ENCODE measurements around the gene CHN2. TPM values are rescaled to one million over a fixed set of nuclear protein-coding genes. Genes with fewer than 3 reads are reported as not detected.

The CHN2 gene
- total RNA-seq, 1 donor from 2014 or later: 5.7 TPM

GRCh38 chr7:29434380-29434768 is 239.8 kb downstream of the CHN2 start:
- no peak for TF ChIP-seq CTCF (IDR thresholded peaks at IDR 0.05; ENCODE audit: insufficient read depth, low read length, poor library complexity, severe bottlenecking)
- DNase-seq (ENCODE audit: low read depth): no peak
- Histone ChIP-seq H3K4me3 (ENCODE audit: low read depth, low read length) (no peak overlapping the region), H3K27me3 (ENCODE audit: control insufficient read depth, insufficient read depth, low read length) (no peaks in the 10 kb centered on the region), H3K36me3 (ENCODE audit: control insufficient read depth, insufficient read depth, low read length) (no peaks in the 10 kb centered on the region)

- no peak for TF ChIP-seq CTCF (IDR thresholded peaks at IDR 0.05; ENCODE audit: insufficient read depth, low read length, poor library complexity, severe bottlenecking)
- DNase-seq (ENCODE audit: low read depth): no peak
- no peak overlapping the region for H3K4me3 ChIP-seq (ENCODE audit: low read depth, low read length)
- no peaks in the 10 kb centered on the region for H3K27me3 ChIP-seq (ENCODE audit: control insufficient read depth, insufficient read depth, low read length)
- H3K36me3 ChIP-seq (ENCODE audit: control insufficient read depth, insufficient read depth, low read length): no peaks in the 10 kb centered on the region
Observed at GRCh38 chr7:29435167-29435566, 240.6 kb downstream of the CHN2 start.

DNA sequence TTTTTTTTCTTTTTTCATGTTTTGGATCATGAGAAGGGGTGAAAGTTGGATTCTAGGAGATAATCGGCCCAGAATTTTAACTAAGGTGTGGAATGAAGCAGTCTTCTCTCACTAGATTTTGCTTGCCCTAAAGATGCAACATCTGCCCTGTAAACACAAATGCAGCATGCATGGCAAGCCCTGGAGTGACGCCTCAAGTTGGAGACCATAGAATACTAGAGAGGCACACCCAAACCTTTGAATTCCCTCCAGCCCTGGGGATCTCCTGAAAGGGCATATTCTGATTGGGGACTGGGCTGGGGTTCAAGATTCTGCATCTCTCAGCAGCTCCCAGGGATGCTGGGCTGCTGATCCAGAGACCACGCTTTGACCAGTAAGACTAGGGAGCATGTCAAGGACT is 241.3 kb downstream of the CHN2 start:
- Histone ChIP-seq H3K4me3 (ENCODE audit: low read depth, low read length) (no peak overlapping the region), H3K27me3 (ENCODE audit: control insufficient read depth, insufficient read depth, low read length) (no peaks in the 10 kb centered on the region), H3K36me3 (ENCODE audit: control insufficient read depth, insufficient read depth, low read length) (no peaks in the 10 kb centered on the region)
- TF ChIP-seq CTCF (IDR thresholded peaks at IDR 0.05; ENCODE audit: insufficient read depth, low read length, poor library complexity, severe bottlenecking): no peak
- no peak for DNase-seq (ENCODE audit: low read depth)

GRCh38 chr7:29442146-29442545 is 247.6 kb downstream of the CHN2 start:
- TF ChIP-seq CTCF (IDR thresholded peaks at IDR 0.05; ENCODE audit: insufficient read depth, low read length, poor library complexity, severe bottlenecking): no peak
- DNase-seq (ENCODE audit: low read depth): peak; percentile 16
- Histone ChIP-seq H3K36me3 (ENCODE audit: control insufficient read depth, insufficient read depth, low read length) (no peaks in the 10 kb centered on the region), H3K27me3 (ENCODE audit: control insufficient read depth, insufficient read depth, low read length) (no peaks in the 10 kb centered on the region), H3K4me3 (ENCODE audit: low read depth, low read length) (no peak overlapping the region)

GRCh38 chr7:29443552-29443951 is 249.0 kb downstream of the CHN2 start:
- Histone ChIP-seq H3K4me3 (ENCODE audit: low read depth, low read length) (no peak overlapping the region), H3K36me3 (ENCODE audit: control insufficient read depth, insufficient read depth, low read length) (no peaks in the 10 kb centered on the region), H3K27me3 (ENCODE audit: control insufficient read depth, insufficient read depth, low read length) (no peaks in the 10 kb centered on the region)
- no peak for TF ChIP-seq CTCF (IDR thresholded peaks at IDR 0.05; ENCODE audit: insufficient read depth, low read length, poor library complexity, severe bottlenecking)
- DNase-seq (ENCODE audit: low read depth): no peak

DNA sequence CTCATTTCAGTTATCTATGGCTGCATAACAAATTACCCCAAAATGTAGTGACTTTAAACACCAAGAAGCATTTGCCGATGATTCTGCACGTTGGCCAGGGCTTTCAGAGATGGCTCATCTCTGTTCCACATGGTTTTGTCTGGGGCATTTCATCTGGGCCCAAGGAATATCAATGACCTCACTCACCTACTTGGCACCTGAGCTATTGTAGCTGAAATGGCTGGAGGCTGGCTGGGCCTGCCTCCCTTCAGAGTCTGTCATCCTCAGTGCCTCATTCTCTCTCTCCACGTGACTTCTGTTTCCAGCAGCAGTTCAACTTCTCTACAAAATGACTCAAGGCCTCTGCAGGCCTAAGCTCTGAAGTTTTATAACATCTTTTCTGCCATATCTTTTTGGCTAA is 249.7 kb downstream of the CHN2 start:
- no peak overlapping the region for H3K4me3 ChIP-seq (ENCODE audit: low read depth, low read length)
- TF ChIP-seq CTCF (IDR thresholded peaks at IDR 0.05; ENCODE audit: insufficient read depth, low read length, poor library complexity, severe bottlenecking): no peak
- H3K27me3 ChIP-seq (ENCODE audit: control insufficient read depth, insufficient read depth, low read length): no peaks in the 10 kb centered on the region
- H3K36me3 ChIP-seq (ENCODE audit: control insufficient read depth, insufficient read depth, low read length): no peaks in the 10 kb centered on the region
- DNase-seq (ENCODE audit: low read depth): no peak

All from kidney epithelial cell (primary cell).